Muscle layer of duodenum (tissue), 2 donors: Measurements from ENCODE around the gene ZC3H13.
A peak's percentile ranks its signal among the peaks of the same experiment; 100 is the strongest.

ENCODE experiments used
- H3K27ac ChIP-seq: one replicate; pipeline ENCODE4 v1.7.0; 2013; ENCODE audit warnings: mild to moderate bottlenecking, low read length
- H3K27me3 ChIP-seq: one replicate; pipeline ENCODE4 v1.7.0; 2013; ENCODE audit warnings: low read depth, mild to moderate bottlenecking, control low read depth, low read length
- H3K36me3 ChIP-seq, 2 donors: one replicate each; pipeline ENCODE4 v1.7.0; 2013; ENCODE audit warnings: low read length in 2 of 2, control low read depth in 1 of 2, mild to moderate bottlenecking in 1 of 2; ENCODE audit not compliant: insufficient read depth in 2 of 2, control insufficient read depth in 1 of 2
- H3K4me1 ChIP-seq, 2 donors: one replicate each; pipeline ENCODE4 v1.7.0; 2013; ENCODE audit warnings: low read length in 2 of 2, mild to moderate bottlenecking in 2 of 2, control low read depth in 1 of 2, moderate library complexity in 1 of 2; ENCODE audit not compliant: insufficient read depth in 2 of 2, control insufficient read depth in 1 of 2
- H3K4me3 ChIP-seq, 2 donors: one replicate each; pipeline ENCODE4 v1.7.0; 2013; ENCODE audit warnings: low read length in 2 of 2, low read depth in 1 of 2, mild to moderate bottlenecking in 1 of 2
- H3K9me3 ChIP-seq, 2 donors: one replicate each; pipeline ENCODE4 v1.7.0; 2013; ENCODE audit warnings: low read length in 2 of 2, control low read depth in 1 of 2, mild to moderate bottlenecking in 1 of 2; ENCODE audit not compliant: control insufficient read depth in 1 of 2
- donor health status: healthy.

The ZC3H13 gene

DNA sequence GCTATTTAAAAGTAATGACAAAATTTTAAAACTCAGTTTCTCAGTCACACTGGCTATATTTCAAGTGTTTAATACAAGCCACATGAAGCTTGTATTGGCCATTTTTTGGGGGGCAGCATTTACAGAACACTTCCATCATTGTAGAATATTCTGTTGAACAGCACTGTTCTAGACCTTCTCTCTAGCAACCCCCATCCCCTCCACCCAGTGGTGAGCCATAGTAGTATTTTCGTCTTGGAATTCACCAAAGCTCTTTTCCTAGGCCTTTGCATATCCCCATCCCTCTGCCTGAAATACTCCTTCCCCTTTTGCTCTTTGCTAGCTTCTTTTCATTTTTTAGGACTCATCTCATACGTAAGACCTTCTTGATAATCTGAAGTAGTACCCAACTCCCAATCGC is 99.5 kb downstream of the ZC3H13 start:
- Histone ChIP-seq H3K9me3 (no peaks in the 10 kb centered on the region), H3K27ac (no peak overlapping the region), H3K4me1 (no peaks in the 10 kb centered on the region), H3K36me3 (peaks cover 10 to 21% of the 10 kb centered on the region in 2 donors), H3K4me3 (no peak overlapping the region), H3K27me3 (no peaks in the 10 kb centered on the region)

DNA sequence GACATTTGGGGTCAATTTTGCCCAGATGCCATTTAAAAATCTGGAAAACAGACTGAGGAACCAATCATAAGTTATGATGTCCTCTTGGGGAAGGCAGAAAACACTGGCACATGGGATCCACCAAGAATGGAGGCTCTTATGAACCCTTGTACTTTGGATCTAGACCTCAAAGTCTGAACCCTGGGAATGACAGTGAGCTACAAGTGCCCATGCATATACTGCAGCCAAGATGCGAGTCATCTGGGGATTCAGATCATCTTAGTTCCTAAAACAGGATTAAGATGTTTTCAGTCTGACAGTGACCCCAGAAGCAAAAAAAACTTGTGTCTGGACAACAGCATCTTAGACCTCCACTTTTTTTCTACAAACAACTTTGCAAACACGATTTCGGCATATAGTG is 100.8 kb downstream of the ZC3H13 start:
- Histone ChIP-seq H3K4me3 (no peak overlapping the region), H3K36me3 (peaks cover 3 to 8% of the 10 kb centered on the region in 2 donors), H3K27me3 (no peaks in the 10 kb centered on the region), H3K27ac (no peak overlapping the region), H3K9me3 (no peaks in the 10 kb centered on the region), H3K4me1 (no peaks in the 10 kb centered on the region)

DNA sequence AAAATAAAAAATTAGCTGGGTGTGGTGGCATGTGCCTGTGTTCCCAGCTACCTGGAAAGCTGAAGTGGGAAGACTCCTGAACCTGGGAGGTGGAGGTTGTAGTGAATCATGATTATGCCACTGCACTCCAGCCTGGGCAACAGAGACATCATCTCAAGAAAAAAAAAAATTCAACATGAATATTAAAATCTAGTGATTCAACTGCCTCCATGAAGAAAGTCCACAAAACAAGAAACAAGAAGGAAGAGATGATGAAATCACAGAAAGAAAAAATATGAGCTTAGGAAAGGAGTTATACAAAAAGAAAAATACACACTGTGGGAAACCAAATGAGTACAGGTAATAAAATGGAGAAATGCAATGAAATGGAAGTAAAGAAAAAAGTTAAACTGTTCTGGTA is 101.4 kb downstream of the ZC3H13 start:
- Histone ChIP-seq H3K9me3 (no peaks in the 10 kb centered on the region), H3K36me3 (peaks cover 0 to 4% of the 10 kb centered on the region in 2 donors), H3K27ac (no peak overlapping the region), H3K4me1 (no peaks in the 10 kb centered on the region), H3K4me3 (no peak overlapping the region), H3K27me3 (no peaks in the 10 kb centered on the region)

DNA sequence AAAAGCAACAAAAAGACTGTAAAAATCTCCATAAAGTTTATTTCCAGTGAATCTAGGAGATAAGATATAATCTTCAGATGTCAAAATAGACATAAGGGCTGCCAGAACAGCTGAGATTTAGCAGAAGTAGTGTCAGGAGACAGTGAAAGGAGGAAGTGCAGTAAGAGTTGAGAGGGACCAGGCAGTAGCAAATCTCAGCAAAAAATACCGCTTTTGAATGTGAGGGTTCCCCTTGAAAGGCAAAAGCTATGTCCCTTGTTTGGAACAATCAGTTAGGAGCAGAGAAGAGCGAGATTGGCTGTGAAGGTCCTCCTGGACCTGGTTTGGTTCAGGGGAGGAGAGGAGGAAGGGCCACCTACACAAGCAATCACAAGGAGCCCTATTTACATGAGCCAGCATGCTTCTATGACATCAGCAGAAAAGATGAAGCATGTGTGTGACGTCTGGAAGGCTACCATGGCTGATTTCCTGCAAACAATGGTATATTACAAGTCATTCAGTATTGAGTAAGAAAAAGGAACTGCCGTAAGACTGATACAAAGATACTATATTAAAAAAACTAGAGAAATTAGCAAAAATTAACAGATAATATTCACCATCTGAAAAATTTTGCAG is 102.1 kb downstream of the ZC3H13 start:
- H3K4me1 ChIP-seq: no peaks in the 10 kb centered on the region
- H3K27ac ChIP-seq: peak overlapping the region; percentile 14

DNA sequence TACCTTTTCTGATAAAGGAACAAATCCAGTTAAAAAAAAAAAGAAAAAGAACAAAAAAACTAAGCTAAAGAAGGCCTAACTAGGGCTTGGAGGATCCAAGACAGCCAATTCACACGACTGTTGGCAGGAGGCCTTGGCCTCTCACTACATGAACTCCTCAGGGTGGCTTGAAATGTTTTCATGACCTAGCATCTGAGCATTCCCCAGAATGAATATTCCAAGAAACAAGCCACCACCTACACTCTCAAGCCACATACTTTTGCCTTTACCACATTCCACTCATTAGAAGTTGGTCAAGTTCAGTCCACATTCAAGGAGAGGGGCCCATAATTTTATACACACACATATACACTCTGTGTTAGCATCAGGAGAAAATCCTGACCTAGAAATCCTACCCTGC is 103.4 kb downstream of the ZC3H13 start:
- Histone ChIP-seq H3K4me3 (no peak overlapping the region), H3K36me3 (no peaks in the 10 kb centered on the region), H3K27ac (no peak overlapping the region), H3K9me3 (no peaks in the 10 kb centered on the region), H3K27me3 (no peaks in the 10 kb centered on the region), H3K4me1 (no peaks in the 10 kb centered on the region)

More for the DNA sequence above, 102.1 kb downstream of the ZC3H13 start:
- Histone ChIP-seq H3K9me3 (no peaks in the 10 kb centered on the region), H3K27me3 (no peaks in the 10 kb centered on the region), H3K36me3 (peaks cover 0 to 3% of the 10 kb centered on the region in 2 donors), H3K4me3 (no peak overlapping the region)

DNA sequence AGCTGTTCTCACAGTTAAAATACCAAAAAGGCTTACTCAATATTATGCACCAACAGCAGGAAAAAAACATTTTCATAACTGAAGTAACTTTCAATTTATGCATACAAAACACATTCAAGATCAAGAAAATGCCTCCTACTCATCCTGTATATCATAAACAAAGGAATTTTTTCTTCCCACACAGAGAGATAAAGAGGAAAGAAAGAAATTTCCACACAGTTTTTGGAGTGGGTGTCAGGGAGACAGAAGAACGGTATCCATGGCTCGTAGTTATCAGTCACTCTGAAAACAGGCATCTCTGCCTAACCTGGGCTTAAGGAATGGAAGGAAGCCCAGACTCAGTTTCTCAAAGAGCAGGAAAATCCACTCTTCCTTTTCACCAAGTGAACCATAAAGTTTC is 108.6 kb downstream of the ZC3H13 start:
- H3K9me3 ChIP-seq: no peaks in the 10 kb centered on the region
- no peaks in the 10 kb centered on the region for H3K36me3 ChIP-seq
- no peak overlapping the region for H3K27ac ChIP-seq
- H3K27me3 ChIP-seq: no peaks in the 10 kb centered on the region
- H3K4me1 ChIP-seq: no peaks in the 10 kb centered on the region
- H3K4me3 ChIP-seq: no peak overlapping the region

DNA sequence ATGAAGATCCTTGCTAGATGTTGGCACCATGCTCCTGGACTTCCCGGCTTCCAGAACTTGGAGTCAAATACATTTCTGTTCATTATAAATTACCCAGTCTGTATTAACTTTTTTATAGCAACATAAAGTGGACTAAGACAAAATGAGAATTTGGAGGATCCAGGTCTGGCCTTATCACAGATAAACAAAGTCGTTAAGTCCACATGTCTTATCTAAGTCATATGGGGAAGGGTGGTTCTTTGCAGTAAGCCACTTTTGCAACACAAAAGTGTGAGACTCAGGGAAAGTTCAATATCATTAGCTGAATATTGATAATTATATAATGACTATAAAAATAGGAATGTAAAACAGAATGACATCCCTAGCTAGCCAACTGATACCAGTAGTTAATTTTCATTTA is 109.4 kb downstream of the ZC3H13 start:
- H3K36me3 ChIP-seq: no peaks in the 10 kb centered on the region
- no peak overlapping the region for H3K4me3 ChIP-seq
- no peaks in the 10 kb centered on the region for H3K27me3 ChIP-seq
- no peak overlapping the region for H3K27ac ChIP-seq
- no peaks in the 10 kb centered on the region for H3K9me3 ChIP-seq
- H3K4me1 ChIP-seq: no peaks in the 10 kb centered on the region

DNA sequence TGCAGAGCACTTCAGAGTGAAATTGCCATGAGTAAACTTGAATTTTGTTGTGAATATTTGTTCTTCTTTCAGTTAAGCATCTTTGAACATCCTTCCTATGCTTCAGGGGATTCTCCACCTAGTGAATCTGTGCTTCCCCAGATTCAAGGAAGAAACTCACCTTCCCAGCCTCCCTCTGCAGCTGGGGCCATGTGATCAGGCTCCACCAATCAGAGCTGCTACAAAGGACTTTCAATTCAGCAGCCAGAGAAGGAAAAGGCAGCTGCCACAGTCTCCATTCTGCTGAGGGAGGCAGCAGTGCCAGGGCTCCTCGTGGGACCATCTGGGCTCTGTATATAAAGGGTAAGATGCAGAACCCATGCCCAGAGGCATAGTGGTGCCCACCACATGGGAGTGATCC is 111.3 kb downstream of the ZC3H13 start:
- Histone ChIP-seq H3K27ac (no peak overlapping the region), H3K36me3 (no peaks in the 10 kb centered on the region), H3K27me3 (no peaks in the 10 kb centered on the region), H3K4me1 (no peaks in the 10 kb centered on the region), H3K4me3 (no peak overlapping the region), H3K9me3 (no peaks in the 10 kb centered on the region)

DNA sequence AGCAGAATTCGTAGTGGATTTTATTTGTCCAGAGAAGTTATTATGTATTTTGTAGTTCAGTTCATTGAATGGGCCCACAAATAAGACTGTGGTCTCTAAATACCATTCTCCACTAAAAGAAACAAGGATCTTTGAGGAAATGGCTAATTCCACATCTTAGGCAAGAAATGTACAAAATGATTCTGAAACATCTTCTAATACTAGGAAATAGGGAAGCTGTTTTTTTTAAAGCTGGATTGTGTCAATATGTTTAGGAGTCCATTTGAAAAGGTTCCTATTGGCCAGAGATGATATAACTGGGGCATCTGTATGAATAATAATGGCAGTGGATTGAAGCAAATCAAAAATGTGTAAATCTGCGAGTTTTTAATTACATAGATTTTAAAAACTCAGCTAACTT is 112.5 kb downstream of the ZC3H13 start:
- Histone ChIP-seq H3K4me1 (no peaks in the 10 kb centered on the region), H3K4me3 (no peak overlapping the region), H3K27me3 (no peaks in the 10 kb centered on the region), H3K9me3 (no peaks in the 10 kb centered on the region), H3K36me3 (no peaks in the 10 kb centered on the region), H3K27ac (no peak overlapping the region)

DNA sequence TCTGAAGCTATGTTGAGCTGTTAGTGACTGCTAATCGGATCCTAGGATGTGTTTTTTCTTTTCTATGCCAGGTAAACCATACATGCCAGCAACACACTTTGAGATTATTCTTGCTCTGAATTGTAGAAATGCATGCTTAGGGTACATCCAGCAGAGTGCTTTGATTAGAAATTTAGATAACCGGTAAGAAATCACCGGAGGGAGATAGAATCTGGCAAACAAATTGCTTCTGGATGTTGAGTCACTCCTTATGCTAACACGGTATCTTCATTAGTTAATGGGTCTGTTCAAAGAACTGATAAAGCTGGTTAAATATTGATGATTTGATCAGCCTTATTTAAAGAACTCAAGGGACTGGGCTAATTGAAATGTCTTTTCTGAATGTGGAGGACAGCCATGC is 115.9 kb downstream of the ZC3H13 start:
- Histone ChIP-seq H3K27me3 (no peaks in the 10 kb centered on the region), H3K4me1 (no peaks in the 10 kb centered on the region), H3K36me3 (no peaks in the 10 kb centered on the region), H3K9me3 (no peaks in the 10 kb centered on the region), H3K27ac (no peak overlapping the region), H3K4me3 (no peak overlapping the region)

DNA sequence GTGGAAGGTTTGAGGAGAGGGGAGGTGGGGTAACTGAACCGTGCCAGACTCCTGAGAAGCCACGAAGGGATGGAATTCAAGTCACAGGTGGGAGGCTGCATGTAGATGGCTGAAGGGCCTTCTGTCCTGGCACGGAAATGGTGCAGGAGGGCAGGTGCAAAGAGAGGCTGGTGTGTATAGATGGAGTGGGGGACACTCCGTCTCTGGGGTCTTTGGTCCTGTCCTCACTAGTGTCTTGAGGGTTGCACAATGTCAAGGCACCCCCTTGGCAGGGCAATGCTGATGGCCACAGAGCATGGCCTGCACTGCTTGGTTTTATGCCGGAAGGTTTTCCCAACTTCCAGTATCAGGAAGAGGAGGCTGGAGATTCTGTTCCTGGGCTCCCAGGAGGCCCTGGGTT is 118.3 kb downstream of the ZC3H13 start:
- no peaks in the 10 kb centered on the region for H3K4me1 ChIP-seq
- H3K4me3 ChIP-seq: no peak overlapping the region
- no peaks in the 10 kb centered on the region for H3K36me3 ChIP-seq
- no peaks in the 10 kb centered on the region for H3K27me3 ChIP-seq
- H3K27ac ChIP-seq: no peak overlapping the region
- no peaks in the 10 kb centered on the region for H3K9me3 ChIP-seq

DNA sequence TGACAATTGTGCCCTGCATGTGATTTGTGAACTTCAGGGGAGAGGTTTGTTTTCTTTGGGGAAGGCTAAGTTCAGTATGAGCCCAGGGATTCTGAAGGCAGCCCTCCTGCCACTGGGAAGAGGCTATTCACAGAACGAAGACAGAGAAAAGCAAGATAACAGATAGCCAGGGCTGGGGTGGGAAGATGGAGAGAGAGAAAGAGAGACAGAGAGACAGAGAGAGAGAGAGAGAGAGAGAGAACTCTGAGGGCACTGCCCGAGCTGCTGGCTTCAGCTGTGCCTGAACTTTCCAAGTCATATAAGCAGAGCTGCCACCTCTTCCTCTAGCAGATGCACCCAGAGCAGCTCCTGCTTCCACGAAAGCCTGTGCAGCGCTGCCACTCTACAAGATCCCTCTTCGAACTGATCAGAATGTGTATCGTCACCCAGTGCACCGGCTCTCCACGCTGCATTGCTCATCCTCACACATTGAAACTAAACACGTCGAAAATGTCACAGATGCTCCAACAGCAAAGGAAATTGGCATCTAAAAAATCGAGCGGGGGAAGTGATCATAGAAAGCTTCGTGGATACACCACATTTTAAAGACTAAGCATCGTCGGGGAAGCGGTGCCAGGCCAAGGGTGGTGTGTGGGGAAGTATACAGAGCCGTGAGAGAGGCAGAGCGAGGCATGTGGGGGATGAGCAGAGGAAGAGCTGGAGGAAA is 119.2 kb downstream of the ZC3H13 start:
- no peaks in the 10 kb centered on the region for H3K4me1 ChIP-seq
- H3K9me3 ChIP-seq: no peaks in the 10 kb centered on the region
- H3K27ac ChIP-seq: no peak overlapping the region
- no peaks in the 10 kb centered on the region for H3K36me3 ChIP-seq
- H3K27me3 ChIP-seq: no peaks in the 10 kb centered on the region
- no peak overlapping the region for H3K4me3 ChIP-seq
